ENCODE measurements around the gene ELAVL3.

GRCh38 chr19:11528551-11529341, 47.9 kb upstream of the ELAVL3 start, which contains the start of gene ECSIT:
- TF ChIP-seq CTCF (conservative IDR thresholded peaks at IDR 0.05 in 1 of 2, IDR thresholded peaks at IDR 0.05 in 1 of 2; ENCODE audit: extremely low read depth in 1 of 2, insufficient read depth in 1 of 2, low read depth in 1 of 2, low read length in 2 of 2) (peak in 1 of 2 donors; percentile 7), EZH2 (IDR thresholded peaks at IDR 0.05; ENCODE audit: borderline replicate concordance, low read length) (no peak)
